NCI-H226 (cell line): ENCODE results near the gene ZNF775.
A peak's percentile ranks its signal among the peaks of the same experiment; 100 is the strongest.

Source experiments
- DNase-seq: peaks from one replicate; pipeline ENCODE4 v3.0.0-alpha.2; 2015

Gene ZNF775

DNA sequence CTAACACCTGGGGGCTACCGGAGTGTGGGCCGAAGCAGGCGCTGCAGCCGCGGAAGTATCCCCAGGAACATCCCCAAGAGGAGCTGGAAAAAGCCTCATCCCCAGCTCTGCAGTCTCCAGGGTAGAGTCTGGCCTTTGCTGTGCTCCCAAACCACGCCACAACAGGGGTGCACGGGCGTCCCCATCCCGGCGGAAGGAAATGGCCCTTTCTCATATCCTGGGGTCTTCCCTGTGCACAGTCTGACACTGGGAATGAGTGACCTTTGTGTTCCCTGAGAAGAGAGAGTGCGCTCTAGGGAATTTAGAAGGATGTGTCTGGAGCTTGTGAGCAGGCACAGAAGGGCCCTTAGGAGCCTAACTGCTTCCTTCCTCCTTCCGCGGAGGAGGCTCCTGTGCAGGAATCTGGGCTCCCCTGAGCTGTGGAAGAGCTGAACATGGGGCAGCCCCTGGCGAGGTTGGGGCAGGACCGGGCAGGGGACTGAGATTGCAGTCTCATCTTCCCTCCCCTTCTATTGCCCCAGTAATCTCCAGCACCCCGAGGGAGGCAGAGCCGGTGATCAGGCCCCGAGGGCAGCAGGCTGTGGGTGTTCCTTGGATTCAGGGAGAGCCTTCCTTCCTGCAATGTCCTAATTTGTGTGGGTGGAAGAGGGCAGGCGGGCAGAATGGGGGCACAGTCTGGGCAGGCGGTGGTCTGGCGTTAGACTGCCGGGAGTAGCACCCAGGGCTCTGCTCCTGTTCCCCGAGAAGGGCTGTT is 9.2 kb upstream of the ZNF775 start:
- DNase-seq: no peak

- DNase-seq: peak; percentile 13
Observed at GRCh38 chr7:150370612-150371071, 8.5 kb upstream of the ZNF775 start.

GRCh38 chr7:150371131-150371995 is 7.8 kb upstream of the ZNF775 start:
- DNase-seq: no peak

GRCh38 chr7:150371996-150372270 is 7.2 kb upstream of the ZNF775 start:
- no peak for DNase-seq

DNA sequence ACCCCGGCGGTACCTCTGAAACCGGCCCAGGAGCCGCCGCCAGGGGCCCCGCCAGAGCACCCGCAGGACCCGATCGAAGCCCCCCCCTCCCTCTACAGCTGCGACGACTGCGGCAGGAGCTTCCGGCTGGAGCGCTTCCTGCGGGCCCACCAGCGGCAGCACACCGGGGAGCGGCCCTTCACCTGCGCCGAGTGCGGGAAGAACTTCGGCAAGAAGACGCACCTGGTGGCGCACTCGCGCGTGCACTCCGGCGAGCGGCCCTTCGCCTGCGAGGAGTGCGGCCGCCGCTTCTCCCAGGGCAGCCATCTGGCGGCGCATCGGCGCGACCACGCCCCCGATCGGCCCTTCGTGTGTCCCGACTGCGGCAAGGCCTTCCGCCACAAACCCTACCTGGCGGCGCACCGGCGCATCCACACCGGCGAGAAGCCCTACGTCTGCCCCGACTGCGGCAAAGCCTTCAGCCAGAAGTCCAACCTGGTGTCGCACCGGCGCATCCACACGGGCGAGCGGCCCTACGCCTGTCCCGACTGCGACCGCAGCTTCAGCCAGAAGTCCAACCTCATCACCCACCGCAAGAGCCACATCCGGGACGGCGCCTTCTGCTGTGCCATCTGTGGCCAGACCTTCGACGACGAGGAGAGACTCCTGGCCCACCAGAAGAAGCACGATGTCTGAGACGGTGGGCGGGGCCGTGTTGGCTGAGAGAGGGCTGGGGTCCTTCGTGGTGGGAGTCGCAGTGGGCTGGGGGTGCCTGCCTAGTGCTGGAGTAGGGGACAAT is 6.7 kb upstream of the ZNF775 start:
- no peak for DNase-seq

- no peak for DNase-seq
Observed at GRCh38 chr7:150373049-150373801, 5.9 kb upstream of the ZNF775 start.

DNA sequence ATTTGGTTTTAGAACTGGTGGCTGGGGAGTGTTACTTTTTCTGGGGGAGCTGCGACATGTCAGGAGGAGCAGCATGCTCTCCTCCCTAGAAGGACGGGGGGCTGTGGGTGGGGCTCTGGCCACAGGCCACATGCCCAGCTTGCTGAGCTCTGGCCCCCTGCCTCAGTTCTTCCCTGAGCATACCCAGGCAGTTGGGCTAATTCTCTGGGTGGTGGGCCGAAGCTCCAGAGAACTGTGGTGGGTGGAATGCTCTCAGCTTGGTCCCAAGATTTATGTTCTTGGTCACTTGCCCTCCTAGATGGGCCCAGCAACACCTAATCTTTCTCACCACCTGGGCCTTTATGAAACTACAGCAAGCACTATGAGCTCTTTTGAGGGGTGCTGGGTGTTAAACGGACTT is 5.1 kb upstream of the ZNF775 start:
- DNase-seq: no peak

DNA sequence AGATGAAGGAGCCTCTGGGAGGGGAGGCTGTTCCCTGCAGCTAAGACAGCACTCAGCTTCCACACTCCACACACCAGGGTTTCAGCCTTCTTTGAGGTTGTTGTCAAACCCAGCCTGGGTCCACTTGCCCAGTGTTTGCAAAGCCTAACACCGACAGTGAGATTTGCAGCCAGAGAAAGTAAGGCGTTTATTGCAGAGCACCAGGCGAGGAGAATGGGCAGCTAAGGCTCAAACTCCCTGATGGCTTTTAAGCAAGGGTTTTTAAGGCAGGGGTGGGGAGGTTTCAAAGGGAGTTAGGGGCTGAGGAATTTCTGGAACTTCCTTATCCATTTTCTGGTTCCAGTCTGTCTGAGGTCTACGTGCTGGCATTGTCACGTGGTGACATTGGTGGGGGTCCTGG is 4.7 kb upstream of the ZNF775 start:
- no peak for DNase-seq

DNA sequence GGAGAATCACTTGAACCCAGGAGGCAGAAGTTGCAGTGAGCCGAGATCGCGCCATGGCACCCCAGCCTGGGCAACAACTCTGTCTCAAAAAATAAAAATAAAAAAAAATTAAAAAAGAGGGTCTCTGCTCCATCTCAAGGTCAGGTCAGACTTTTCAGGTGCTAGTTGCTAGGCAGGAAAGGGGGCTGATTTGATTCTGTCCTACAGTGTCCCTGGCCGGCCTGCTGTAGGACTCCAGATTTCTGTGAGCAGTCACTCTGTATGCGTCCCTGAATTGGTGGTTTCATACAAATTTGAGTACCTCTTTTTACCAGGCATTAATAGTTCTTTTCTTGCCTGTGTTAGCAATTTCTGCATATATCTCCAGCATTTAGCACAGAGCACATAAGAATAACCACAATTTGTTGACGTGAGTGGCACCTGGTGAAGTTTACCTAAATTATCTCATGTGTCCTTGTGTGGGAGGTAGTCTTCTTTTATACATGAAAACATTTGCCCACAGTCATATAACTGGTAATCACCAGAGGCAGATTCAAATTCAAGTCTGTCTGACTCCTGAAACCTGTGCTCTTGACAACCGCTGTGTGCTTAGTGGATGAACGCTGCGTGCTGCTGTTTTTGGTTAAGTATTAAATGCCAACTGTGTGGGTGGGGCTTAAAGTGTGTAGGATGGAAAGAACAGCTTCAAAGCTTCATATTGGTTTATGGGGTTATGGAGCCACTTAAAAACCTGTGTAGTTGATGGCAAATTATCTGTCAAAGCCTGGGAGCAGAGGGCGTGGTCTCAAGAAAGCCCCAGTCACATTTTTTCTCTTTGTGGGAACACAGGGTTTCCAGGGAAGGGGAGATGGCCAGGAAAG is 3.2 kb upstream of the ZNF775 start:
- DNase-seq: no peak

- no peak for DNase-seq
Observed at GRCh38 chr7:150376560-150376959, 2.6 kb upstream of the ZNF775 start.

DNA sequence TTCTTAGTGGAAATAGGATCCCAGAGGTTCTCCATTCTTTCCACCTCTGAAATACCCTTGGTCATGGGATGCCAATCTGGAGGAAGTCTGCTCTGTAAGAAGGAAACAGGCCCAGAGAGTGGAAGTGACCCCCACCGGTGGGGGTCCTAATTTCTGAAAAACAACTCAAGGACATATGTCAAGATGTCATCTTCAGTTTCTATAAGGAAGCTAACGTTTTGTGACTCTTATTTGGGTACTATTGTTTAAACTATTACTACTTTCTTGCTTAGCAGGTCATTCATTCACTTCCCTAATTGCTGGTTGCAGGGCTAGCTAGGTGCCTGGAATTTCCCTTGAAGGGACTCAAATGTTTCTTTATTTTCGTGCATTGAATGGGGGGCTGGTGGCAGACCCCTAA is 1.9 kb upstream of the ZNF775 start:
- no peak for DNase-seq

DNA sequence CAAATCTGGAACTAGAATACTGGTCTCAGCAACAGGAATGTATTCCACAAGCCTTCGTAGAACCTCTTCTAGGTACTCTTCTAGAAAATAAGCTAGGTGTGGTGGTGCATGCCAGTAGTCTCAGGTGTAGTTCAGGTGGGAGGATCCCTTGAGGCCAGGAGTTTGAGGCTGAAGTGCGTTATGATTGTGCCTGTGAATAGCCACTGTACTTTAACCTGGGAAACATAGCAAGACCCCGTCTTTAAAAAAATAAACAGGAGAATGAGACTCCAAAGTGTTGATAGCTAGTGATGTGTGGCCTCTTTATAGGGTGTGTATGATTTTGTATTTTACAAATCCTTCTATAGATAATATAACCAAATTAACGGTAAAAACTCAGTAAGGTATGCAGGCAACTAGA is 1.5 kb upstream of the ZNF775 start:
- no peak for DNase-seq

- peak; percentile 90 for DNase-seq
Observed at GRCh38 chr7:150378115-150378852, 846 bp upstream of the ZNF775 start.

DNA sequence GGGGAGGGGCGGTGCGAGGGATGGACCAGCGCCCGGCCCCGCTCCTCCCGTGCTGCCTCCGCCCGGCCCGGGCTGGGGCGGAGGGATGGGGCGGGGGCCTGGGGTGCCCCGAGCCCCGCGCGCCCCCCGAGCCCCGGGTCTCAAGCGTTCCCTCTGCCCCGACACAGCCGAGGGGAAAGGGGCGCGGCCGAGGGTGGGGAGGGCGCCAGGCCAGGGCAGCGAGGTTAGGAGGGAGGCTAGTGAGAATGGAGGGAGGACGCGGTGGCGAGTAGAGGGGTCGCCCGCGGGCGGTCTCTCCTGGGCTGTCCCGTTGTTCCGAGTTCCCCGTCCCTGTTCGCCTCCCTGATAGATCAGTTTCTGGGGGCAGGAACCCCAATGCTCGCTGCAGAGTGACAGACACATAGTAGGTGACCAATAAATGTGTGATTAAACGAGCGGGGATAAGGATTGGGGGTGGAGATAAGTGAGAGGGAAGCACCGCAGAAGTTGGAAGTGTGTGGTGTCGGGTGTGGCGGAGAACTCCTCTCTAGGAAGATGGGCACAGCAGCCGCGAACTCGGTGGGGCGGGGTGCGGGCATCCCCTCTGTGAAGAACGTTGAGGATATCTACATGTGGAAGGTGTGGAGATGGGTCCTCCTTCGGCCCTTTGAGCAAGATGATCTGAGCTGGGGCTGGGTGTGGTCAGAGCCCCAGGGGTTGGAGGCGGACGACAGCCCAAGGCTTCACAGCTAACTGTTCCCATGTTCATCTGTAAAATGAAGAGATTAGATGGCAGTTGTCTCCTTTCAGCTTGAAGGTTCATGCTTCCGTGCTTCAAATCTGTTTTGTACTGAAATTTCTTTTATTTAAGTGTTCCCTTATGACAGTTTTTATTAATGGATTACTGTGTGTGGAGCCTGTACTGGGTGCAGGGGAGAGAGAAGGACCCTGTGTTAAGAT is 580 bp downstream of the ZNF775 start:
- no peak for DNase-seq

- DNase-seq: no peak
Observed at GRCh38 chr7:150380463-150380862, 1.3 kb downstream of the ZNF775 start.

GRCh38 chr7:150381096-150381495 is 2.0 kb downstream of the ZNF775 start:
- DNase-seq: no peak

DNA sequence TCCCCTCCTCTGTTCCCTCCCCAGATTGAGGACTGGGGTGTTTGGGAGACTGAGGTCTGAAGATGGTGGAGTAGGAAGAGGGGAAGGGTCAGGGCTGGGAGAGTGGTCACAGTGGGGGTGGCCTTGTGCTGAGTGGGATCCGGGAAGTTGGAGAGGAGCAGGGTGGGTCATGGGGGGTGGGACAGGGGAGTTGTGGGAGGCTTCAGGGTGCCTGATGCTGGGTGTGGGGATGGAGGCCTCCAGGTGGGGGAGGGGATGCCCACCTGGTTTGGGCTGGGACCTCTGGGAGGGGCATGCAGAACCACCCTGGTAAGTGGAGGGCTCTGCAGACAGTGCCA is 2.6 kb downstream of the ZNF775 start:
- no peak for DNase-seq

GRCh38 chr7:150382123-150382843 is 3.2 kb downstream of the ZNF775 start:
- DNase-seq: no peak

DNA sequence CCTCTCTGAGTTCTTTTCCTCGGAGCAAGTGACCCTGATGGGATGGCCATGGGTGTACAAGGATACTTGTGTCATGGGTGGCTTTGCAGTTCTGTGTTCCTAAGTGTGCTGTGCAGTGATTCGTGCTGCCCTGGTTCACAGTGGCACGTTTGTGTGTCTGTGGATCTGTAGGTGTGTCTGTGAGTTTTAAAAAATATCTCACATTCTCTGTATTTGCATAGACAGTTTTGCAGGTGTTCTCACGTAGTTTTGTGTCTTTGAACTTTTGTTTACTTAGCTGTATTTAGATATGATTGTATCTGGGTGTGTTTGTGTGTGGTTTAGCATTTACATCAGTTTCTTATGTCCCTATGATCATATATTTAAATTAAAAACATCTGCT is 3.7 kb downstream of the ZNF775 start:
- no peak for DNase-seq
